ENCODE results near the gene RTP2. TPM values are rescaled to one million over a fixed set of nuclear protein-coding genes. Genes with fewer than 3 reads are reported as not detected.
A peak's percentile ranks its signal among the peaks of the same experiment; 100 is the strongest.

The RTP2 gene
- total and polyA plus RNA-seq, 9 of the 15 experiments (the other 6 are each of a cell fraction or from before 2014, with no cell fraction given): not detected

GRCh38 chr3:187739094-187739560 is 36.8 kb upstream of the RTP2 start:
- WGBS (ENCODE audit: insufficient coverage, low coverage, missing lambda C conversion rate): 13% methylated on average over 22 of the region's 22 CpGs
- Histone ChIP-seq H3K9ac (ENCODE audit: insufficient read depth in 1 of 2, low read depth in 2 of 2, low read length in 2 of 2) (peak overlapping the region; percentile 44 to 76; a peak in 2 of 4 replicates), H3K9me1 (ENCODE audit: control insufficient read depth, insufficient read depth, low read length) (no peaks in the 10 kb centered on the region), H3K27me3 (ENCODE audit: control insufficient read depth in 2 of 2, insufficient read depth in 2 of 2, low read length in 2 of 2) (peaks cover 0 to 13% of the 10 kb centered on the region in 2 experiments; a peak in 1 of 5 replicates), H4K20me1 (replicated peaks; ENCODE audit: control insufficient read depth, insufficient read depth, low read length) (peaks cover 19% of the 10 kb centered on the region), H3K79me2 (ENCODE audit: control insufficient read depth, insufficient read depth, low read length) (peaks cover 21% of the 10 kb centered on the region), H3K4me3 (peak overlapping the region; percentile 38), H3K9me3 (replicated peaks; ENCODE audit: control insufficient read depth, insufficient read depth, low read depth, low read length) (no peaks in the 10 kb centered on the region), H3K27ac (ENCODE audit: extremely low read depth, low read depth, low read length) (no peak overlapping the region), H3K4me2 (ENCODE audit: insufficient read depth, low read length) (peak overlapping the region; percentile 72), H3K36me3 (ENCODE audit: control insufficient read depth, insufficient read depth, low read length) (no peaks in the 10 kb centered on the region), H2AFZ (ENCODE audit: low read depth, low read length) (peak overlapping the region; percentile 92), H3K4me1 (replicated peaks in 1 of 2; ENCODE audit: control insufficient read depth in 2 of 2, insufficient read depth in 2 of 2, low read length in 2 of 2) (peaks cover 43 to 64% of the 10 kb centered on the region in 2 experiments)
- CTCF ChIA-PET (ENCODE audit: low intra/inter-chr PET ratio): interaction anchor here (0.6 to 5.4 kb wide), 4 partner anchors 124 to 1217 kb away, joined by 3 to 39 read pairs (median 6); no protein-coding TSS in a partner anchor
- no peak for ATAC-seq
- TF ChIP-seq ZNF395 (CRISPR knock-in tag; IDR thresholded peaks at IDR 0.05): 0 out of 2 replicates have a peak, but pooled peaks have one; percentile 38
- no peak for TF ChIP-seq ZNF586 (CRISPR knock-in tag; conservative IDR thresholded peaks at IDR 0.05)
- no peak for TF ChIP-seq ZMIZ1 (IDR thresholded peaks at IDR 0.05; ENCODE audit: low read depth in 2 of 2, low read length in 2 of 2)
- peak; percentile 38; the same call in 1 of the 2 replicates for TF ChIP-seq HINFP (tag; conservative IDR thresholded peaks at IDR 0.05; ENCODE audit: low read depth)
- intact Hi-C loops (cut with micrococcal nuclease): loop anchor here (1.0 kb wide), 2 partner anchors 1215 to 1409 kb away; no protein-coding TSS in a partner anchor
- POLR2A ChIA-PET: interaction anchor here (1.0 to 1.4 kb wide), 4 partner anchors 13 to 1216 kb away, joined by 3 to 5 read pairs (median 4); no protein-coding TSS in a partner anchor
- no peak for FAIRE-seq
- no peak for DNase-seq (ENCODE audit: extremely low read depth in 1 of 4, low spot score in 3 of 4)
- BruUV-seq (replicated peaks): no TSS peak
- in situ Hi-C loops (cut with MboI): loop anchor here (25.0 kb wide), 1 partner anchor 1398 kb away; no protein-coding TSS in a partner anchor

Measured in K562 (cell line).